HG02798 (cell line): Measurements from ENCODE around the gene RRAGA.
"Not testable (repeated sequence)": the region's sequence is repeated elsewhere in the genome, so short reads cannot be mapped to it uniquely, and the experiment has no call there.

Experiments
- ATAC-seq: cut with Tn5 transposase; IDR thresholded peaks from one replicate; pipeline ENCODE4 v1.9.1; 2021; ENCODE audit warnings: mild to moderate bottlenecking; ENCODE audit not compliant: unreplicated experiment, poor library complexity

Gene RRAGA, protein sequence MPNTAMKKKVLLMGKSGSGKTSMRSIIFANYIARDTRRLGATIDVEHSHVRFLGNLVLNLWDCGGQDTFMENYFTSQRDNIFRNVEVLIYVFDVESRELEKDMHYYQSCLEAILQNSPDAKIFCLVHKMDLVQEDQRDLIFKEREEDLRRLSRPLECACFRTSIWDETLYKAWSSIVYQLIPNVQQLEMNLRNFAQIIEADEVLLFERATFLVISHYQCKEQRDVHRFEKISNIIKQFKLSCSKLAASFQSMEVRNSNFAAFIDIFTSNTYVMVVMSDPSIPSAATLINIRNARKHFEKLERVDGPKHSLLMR

GRCh38 chr9:19048966-19049916 lies at the start of gene RRAGA:
Gene RRAGA, plus strand, starts transcription at chr9:19049427. Its CDS starts 233 bp downstream, at chr9:19049660.
- peak; percentile 93 for ATAC-seq

GRCh38 chr9:19000133-19000532 lies 49.1 kb upstream of the RRAGA start:
- no peak for ATAC-seq

DNA sequence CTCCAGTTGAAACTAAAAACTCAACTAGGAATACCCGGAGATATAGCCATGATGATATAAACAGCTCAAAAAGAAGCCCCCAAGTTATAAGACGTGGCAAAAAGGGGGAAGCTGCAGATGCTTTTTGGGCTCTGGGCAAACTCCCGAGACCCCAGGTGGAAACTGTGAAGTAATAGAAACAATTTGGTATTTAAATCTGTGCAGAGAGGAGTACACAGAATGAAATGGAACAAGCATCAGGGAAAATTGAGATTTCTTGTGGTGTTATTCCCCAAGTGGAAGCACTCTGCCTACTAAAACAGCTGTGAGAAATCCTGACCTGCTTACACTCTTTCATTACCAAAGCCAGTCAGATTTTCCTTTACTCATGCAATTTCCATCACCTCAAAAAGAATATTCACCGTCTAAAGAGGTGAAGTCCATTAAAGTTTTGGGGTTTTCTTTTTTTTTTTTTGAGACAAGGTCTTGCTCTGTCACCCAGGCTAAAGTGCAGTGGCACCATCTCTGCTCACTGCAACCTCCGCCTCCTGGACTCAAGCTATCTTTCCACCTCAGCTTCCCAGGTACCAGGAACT lies 39.7 kb upstream of the RRAGA start:
- ATAC-seq: no peak

GRCh38 chr9:19018201-19018600 lies 31.0 kb upstream of the RRAGA start:
- no peak for ATAC-seq

- no peak for ATAC-seq
These were observed 28.3 kb upstream of the RRAGA start for GRCh38 chr9:19020886-19021455.

GRCh38 chr9:19021649-19022048 lies 27.6 kb upstream of the RRAGA start:
- not testable (repeated sequence) for ATAC-seq

DNA sequence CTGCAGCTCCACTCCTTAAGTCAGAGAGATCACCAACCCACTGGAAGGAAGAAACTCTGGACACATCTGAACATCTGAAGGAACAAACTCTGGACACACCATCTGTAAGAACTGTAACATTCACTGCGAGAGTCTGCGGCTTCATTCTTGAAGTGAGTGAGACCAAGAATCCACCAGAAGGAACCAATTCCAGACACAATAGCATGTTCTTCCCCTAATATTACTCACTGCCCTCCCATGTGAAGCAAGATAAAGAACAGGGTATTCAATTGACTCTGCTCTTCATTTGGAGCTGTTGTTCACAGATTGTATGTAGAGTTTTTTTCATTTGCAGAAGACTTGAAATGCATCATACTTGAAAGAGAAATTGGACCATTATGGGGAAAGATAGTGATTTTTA lies 27.0 kb upstream of the RRAGA start:
- peak; percentile 63 for ATAC-seq

DNA sequence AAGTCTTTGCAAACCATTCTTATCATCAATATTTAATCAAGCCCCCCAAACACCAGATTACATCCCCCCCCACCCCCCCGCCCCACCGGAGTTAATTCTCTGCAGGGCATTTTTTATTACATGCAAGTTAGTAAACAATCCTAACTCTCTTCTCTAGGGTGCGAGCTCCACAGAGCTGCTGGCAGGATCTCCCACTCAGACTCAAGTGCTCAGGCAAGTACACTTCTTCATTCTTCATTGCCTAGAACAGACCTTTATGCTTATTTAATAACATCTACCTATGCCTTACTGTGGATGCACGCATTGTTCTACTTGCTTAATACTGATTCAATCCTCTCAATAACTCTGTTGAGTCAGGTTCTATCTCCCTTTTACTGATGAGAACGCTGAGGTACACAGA lies 26.1 kb upstream of the RRAGA start:
- ATAC-seq: no peak

GRCh38 chr9:19026375-19026774 lies 22.9 kb upstream of the RRAGA start:
- peak; percentile 36 for ATAC-seq

- ATAC-seq: no peak
These were observed 21.4 kb upstream of the RRAGA start for GRCh38 chr9:19027825-19028224.

GRCh38 chr9:19028835-19029451 lies 20.3 kb upstream of the RRAGA start:
- ATAC-seq: peak; percentile 49

DNA sequence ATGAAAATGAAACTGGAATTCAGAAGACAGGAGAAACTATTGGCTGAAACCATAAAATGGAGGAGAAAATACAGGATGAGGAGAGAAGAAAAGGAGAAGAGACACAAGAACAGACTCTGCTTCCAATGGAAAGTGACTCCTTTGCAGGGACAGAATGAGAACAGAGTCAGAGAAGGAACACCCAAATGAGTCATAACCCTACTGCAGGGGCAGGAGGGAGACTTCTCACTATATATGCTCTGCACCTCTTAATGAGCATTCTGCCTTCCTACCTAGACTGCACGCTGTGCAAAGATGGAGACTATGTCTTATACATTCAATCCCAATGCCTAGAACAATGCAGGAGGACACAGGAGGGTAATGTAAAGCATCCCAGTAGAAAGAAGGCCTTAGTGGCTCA lies 18.3 kb upstream of the RRAGA start:
- ATAC-seq: peak; percentile 74

DNA sequence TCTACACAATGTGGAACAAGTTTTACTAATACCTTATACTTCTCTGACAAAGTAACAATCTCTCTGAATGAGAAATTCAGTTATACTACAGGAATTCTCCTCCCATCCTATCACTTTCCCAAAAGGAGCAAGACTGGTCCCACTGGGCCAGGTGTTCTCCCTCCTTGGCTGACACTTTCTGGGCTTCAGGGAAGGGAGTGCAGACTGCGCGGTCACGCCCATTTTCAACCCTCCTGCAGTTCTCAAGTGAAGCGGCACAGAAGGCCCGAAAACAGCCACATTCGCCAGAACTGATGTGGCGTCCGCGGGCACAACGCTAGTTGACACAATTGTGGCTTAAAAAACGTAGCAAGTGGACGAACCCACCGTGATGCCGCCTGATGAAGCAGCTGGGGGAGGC lies 16.8 kb upstream of the RRAGA start:
- ATAC-seq: no peak

- ATAC-seq: no peak
These were observed 16.2 kb upstream of the RRAGA start, which contains the start of gene SAXO1 for GRCh38 chr9:19033015-19033414. Gene SAXO1, minus strand, starts transcription at chr9:19033209. Its CDS starts 301 bp downstream, at chr9:19032908.

GRCh38 chr9:19036611-19037010 lies 12.6 kb upstream of the RRAGA start:
- no peak for ATAC-seq

DNA sequence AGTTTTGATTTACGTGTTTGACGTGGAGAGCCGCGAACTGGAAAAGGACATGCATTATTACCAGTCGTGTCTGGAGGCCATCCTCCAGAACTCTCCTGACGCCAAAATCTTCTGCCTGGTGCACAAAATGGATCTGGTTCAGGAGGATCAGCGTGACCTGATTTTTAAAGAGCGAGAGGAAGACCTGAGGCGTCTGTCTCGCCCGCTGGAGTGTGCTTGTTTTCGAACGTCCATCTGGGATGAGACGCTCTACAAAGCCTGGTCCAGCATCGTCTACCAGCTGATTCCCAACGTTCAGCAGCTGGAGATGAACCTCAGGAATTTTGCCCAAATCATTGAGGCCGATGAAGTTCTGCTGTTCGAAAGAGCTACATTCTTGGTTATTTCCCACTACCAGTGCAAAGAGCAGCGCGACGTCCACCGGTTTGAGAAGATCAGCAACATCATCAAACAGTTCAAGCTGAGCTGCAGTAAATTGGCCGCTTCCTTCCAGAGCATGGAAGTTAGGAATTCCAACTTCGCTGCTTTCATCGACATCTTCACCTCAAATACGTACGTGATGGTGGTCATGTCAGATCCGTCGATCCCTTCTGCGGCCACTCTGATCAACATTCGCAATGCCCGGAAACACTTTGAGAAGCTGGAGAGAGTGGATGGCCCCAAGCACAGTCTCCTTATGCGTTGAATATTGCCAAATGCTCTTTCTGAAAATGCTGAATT lies 850 bp downstream of the RRAGA start:
- ATAC-seq: no peak

DNA sequence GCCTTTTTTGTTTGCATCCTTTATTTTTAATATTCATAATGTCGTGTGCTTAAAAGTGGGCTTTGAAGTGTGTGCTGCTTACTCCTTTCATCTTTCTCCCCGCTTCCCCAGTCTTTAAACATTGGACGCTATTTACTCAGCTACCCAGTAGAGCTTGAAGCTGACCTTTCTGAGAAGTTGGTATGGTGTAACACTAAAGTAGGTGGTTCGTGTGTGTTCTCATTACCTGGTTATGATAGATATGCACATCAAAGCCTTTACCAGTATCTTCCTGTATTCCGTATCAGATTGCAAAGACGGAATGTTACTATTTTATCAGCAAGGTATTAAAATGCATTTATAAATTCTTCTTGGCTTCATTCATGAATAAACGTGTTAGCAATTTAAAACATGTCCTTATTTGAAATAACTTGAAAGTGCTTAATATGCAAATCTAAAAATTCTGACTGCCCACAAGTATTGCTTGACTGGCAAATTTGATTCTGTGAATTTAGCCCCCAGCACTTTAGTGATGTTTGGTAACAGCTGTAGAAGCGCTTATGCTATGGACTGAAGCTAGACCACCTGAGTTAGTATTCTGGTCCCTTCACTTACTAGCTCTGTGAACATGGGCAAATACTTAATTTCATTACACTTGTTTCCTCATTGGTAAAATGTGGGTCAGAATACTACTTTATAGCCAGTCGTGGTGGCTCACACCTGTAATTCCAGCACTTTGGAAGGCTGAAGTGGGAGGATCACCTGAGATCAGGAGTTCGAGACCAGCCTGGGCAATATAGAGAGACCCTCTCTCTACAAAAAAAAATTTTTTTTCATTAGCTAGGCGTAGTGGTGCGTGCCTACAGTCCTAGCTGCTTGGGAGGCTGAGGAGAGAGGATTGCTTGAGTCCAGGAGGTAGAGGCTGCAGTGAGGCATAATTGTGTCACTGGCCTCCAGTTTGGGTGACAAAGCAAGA lies 1.7 kb downstream of the RRAGA start:
- ATAC-seq: no peak

DNA sequence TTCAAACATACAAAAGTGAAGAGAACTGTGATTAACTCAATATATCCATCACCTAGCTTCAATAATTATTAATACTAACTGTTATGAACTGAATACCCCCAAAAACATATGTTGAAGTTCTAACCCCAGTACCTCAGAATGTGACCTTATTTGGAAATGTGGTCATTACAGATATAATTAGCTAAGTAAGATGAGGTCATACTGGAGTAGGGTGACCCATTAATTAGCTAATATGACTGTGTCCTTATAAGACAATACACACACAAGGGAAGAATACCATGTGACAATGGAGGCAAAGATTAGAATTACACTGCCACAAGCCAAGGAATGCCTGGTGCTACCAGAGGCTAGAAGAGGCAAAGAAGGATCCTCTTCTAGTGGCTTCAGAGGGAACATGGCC lies 7.8 kb downstream of the RRAGA start:
- no peak for ATAC-seq
